ENCODE data around the gene CGNL1.

GRCh38 chr15:57380854-57381253 is 4.5 kb downstream of the CGNL1 start:
- TF ChIP-seq CTCF (IDR thresholded peaks at IDR 0.05; ENCODE audit: poor library complexity): no peak
- no peak for TF ChIP-seq EZH2phosphoT487 (IDR thresholded peaks at IDR 0.05; ENCODE audit: low read depth, severe bottlenecking, unreplicated experiment)
- TF ChIP-seq EZH2 (IDR thresholded peaks at IDR 0.05; ENCODE audit: borderline replicate concordance): no peak

Measured in hepatocyte (in vitro differentiated cells).